Right forelimb (tissue), 1 donor: ENCODE measurements around the gene RHOH.

Experiments used
- DNase-seq: peaks from one replicate; pipeline ENCODE4 v3.0.0-alpha.2; 2018

The RHOH gene

DNA sequence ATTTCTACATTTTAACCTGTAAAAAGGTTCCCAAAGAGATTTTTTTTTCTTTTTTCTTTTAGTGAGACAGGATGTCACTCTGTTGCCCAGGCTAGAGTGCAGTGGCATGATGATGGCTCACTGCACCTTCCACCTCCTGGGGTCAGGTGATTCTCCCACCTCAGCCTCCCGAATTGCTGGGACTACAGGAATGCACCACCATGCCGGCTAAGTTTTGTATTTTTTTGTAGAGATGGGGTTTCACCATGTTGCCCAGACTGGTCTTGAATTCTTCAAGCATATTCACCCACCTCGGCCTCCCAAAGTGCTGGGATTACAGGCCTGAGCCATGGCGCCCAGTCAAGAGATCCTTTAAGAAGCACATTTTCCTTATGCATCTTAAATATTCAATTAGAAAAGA lies 12.6 kb downstream of the RHOH start:
- DNase-seq, result no peak

DNA sequence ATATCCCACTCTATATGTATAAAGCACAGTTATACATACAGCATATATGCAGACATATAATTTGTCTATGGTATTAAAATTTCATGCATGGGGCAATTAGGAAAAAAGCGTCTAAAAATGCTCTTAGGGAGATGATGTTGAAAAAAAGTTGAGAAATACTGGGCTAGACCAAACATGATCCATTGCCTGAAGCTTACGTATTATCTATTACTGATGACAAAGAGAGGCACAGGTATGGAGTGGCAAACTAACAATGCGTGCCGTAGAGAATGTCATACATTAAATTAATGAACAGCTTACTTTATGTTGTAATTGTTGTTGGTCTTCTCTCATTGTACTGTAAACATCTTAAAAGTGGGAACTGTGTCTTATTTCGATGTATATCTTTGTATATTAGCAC lies 13.9 kb downstream of the RHOH start:
- DNase-seq, result no peak

DNA sequence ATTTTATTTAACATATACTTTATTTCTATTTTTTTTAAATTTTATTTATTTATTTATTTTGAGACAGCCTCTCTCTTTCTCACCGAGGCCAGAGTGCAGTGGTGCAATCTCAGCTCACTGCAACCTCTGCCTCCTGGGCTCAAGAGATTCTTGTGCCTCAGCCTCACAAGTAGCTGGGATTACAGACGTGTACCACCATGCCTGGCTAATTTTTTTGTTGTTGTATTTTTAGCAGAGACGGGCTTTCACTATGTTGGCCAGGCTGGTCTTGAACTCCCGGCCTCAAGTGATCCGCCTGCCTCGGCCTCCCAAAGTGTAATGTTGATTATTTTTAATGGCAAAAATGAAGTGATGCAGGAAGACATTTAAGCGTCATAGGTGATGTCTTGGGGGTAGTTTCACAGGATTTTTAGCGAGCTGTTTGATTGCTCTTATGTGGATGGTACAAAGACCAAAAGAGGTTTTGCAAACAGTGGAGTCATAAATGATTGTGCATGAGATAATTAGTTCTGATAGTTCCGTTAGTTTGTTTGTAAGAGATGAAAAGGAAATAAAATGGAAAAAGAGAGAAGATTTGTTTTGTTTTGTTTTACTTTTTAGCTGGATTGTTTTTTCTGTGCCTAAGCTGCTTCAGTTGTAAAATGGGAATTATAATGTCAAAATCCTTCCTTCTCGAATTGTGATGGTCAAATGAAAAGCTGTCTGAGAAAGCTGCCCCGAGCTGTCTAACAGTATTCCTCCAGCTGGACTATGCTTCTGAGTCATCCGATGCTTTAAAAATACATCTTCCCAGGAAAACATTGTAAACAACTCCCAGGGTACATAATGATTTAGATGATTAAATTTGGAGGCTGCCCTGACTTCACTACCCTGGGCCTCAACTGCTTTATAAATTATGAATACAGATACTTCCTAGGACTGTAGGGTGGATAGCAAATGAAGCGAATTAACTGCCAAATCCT lies 14.7 kb downstream of the RHOH start:
- no peak for DNase-seq

DNA sequence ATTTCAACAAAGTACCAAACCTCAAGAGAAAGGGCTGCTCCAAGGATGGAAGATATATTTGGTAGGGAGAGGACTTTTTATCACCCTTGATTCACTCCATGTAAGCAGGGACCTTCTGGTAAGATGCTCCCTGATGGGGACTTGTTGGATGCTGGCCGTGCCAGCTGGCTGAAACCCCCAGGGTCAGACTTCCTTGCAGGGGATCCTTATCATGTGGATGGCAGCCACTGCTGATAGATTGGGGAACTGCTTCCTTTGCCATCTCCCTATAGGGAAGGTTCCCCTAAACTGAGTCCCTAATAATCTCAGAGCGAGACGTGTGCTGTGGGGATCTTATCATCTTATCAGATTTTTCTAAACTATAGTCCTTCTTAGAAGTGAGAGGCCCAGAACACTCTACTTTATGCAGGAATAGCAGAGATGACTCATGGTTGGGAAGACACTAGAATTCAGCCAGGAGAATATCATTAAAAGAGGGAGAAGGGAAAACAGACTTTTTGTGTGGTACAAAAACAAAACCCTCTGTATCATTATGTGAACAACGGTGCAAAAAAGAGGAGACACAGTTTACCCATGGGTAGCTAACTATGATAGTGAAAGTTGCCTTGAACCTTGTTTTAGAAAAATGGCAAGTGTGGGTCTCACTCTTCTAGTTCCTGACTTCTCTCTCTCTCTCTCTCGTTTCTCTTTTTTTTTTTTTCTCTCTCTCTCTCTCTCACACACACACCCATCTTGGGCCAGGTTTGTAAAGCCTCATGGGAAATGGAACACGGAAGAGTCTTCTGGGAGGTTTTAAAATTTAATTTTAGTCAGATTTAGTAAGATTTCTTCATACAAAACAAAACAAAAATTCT lies 16.1 kb downstream of the RHOH start:
- no peak for DNase-seq

DNA sequence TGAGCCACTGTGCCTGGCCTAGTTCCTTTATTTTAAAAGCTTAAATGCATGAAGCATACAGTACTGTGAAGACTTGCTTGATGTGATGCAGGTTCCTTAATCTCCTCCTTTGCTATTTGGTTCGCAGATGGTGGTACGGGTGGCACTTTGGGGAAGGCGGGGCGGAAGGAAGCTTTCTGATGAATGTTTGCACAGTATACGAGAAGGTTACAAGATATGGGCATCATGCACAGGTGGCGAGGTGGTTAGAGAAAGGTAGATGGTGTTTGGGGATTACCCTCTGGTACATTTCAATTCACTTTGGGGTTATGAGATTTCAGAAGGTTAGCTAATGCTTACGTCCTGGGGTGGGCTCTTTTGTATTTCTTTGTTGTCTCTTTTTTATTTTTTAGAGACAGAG lies 17.2 kb downstream of the RHOH start:
- DNase-seq, result no peak

DNA sequence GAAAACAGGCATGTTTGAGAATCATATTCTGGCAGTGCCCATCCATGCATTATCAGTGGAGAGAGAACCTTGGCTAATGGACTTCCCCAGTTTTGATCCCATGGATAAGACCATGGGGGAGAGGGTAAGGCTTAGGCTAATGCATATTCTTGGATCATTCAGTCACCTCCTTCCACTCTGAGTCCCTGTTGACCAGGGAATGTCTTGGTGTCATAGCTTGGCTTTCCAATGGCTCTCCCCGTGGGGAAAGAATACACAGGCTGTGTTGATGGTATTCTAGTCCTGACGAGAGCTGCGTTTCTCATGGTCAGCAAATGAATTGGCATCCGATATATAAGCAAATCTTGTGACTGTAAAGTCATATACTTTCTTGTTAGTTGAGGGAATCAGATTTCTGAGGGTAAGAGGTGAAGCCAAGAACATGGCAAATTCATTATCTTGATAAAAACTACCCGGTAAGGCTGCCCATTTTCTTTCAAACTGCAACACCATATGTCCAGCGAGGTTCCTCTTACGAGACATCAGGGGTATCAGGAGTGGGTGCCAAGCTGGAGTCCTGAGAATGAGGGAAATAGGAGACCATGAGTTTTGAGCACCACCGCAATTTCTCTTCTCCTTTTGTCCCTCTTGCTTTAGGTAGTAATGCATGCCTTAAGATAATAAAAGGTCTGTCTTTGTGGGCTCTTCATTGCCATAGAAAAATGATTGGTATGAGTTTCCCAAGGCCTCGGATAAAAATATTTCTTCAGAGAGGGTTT lies 18.0 kb downstream of the RHOH start:
- DNase-seq, result no peak

DNA sequence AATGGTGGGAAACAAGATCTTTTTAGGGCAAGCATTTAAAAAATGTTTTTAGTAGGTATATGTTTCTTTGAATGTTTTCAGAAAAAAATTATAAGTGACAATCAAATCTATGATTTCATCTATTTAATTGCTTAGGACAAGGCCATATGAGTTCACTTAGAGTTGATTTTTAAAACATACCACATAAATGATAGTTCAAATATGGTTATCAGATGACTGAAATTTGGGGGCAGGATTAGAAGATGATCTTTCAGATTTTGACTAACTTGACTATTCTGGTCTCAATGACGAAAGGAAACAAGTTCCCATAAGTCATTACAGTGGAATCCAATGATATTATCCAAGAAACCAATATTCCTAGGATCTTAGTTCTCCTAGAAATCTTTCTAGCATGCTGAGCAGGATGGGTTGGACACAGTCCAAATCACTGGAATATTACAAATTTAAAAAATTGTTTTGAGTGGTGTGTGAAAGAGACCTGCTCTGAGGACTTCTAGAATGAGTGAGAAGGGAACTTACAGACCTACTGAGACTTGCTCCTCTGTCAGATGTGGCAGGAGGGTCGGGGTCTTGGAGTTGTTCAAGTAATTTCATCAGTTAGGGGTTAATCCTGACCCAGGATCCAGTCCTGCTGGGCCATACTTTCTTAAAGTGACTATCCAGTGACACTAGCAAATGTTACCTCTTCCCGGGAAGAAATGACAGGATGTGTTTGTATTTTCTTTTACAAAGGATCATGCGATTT lies 20.0 kb downstream of the RHOH start:
- DNase-seq, result no peak

DNA sequence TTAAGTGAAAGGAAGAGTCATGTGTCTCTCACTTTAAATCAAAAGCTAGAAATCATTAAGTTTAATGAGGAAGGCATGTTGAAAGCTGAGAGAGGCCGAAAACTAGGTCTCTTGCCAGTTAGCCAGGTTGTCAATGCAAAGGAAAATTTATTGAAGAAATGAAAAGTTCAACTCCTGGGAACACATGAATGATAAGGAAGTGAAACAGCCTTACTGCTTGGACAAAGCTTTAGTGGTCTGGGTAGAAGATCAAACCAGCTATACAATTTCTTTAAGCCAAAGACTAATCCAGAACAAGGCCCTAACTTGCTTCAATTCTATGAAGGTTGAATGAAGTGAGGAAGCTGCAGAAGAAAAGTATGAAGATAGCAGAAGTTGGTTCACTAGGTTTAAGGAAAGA lies 24.9 kb downstream of the RHOH start:
- no peak for DNase-seq

DNA sequence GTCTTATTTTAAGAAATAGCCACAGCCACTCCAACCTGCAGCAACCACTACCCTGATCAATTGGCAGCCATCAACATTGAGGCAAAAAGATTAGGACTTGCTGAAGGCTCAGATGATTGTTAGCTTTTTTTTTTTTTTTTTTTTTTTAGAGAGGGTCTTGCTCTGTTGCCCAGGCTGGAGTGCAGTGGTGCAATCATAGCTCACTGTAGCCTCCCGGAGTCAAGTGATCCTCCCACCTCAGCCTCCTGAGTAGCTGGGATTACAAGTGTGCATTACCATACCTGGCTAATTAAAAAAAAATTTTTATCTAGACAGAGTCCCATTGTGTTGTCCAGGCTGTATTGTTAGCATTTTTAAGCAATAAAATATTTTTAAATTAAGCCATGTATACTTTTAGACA lies 26.5 kb downstream of the RHOH start:
- no peak for DNase-seq

DNA sequence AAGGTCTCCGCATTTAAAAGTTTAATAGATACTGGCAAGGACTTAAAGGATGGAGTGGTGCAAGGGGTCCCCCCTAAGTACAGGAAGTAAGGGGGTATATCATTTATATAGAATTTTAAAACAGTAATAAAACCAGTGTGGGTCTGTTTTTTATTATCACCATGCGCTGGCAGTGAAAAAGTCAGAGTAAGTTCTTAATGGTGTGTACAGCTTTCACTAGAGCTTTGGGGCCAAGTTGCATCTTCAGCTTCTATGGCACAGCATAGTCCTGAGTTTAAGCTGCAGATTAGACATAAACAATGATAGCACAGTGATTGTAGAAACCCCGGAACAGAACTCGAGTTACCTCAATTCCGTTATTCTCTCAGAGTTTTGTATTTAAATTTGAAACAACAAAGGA lies 27.6 kb downstream of the RHOH start:
- DNase-seq, result no peak

DNA sequence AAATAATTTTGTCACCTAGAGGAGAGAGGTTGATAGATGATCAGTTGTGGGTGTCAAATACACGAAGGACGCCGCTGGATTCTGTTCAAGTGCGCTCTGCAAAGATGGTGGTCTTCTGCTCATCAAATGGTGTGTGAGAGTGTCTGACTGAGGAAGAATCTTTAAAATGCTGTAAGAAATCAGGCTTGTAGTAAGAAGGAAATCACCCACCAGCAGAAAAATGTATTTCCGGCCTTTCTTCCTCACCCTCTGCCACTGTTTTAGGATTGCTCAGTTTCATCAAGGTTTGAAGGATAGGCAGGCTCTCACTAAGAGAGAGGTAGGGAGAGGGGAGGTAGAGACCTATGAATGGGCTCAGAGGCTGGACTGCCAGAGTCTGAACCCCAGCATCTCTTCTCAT lies 28.7 kb downstream of the RHOH start:
- DNase-seq, result no peak

DNA sequence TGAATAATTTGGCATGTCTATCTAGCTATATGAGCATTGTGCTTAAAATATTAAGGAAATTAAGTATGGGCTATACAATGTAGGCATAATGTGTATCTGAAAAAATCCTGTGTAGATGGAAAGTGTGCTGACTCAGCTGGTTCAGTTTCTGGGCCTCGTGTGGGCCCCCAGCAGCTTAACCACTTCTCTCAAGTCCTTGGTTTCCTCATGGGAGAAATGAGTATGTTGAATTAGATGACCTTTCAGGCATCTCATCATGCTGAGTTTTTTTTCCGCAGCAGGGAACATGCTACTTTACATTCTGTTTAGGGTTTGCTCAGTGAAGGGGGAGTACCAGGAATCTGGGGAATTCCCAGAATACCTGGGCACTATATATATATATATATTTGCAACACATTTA lies 30.5 kb downstream of the RHOH start:
- no peak for DNase-seq

DNA sequence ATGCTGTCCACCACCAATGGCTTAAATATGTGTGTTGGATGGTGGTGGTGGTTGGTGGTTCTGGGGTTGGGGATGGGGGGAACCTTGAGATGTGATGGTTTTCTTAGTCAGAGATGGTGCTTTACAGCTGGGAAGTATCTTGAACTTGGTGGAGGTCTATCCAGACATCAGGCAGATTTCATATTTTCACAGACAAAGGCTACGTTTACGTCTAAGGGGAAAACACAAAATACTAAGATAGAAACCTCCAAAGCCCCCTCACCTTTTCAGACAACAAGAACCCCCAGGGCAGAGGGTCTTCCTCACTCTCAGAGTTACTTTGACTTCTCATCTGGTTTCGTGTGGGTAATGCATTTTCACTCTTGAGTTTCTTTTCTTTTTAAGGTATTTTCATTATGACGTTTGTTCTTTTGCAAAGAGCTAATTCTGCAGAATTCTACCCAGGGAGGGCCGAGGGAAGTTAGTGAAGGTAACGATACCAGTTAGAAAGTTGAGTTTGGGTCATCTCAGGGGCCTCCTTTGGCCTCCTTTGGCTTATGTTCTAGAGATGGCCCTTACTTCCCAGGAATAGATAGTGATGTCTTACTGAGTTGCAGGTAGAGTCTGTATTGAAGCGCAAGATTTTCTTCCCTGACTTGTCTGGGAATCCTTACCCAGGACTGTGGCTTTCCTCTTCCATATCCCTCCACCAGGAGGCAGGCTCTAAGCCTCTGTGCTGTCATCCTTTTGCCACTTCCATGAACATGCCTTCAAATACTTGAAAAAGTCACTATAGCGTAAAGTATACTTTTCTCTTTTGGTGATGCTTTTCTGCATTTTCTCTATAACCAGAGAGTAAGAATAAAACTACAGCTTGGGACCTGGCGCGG lies 31.9 kb downstream of the RHOH start:
- no peak for DNase-seq

DNA sequence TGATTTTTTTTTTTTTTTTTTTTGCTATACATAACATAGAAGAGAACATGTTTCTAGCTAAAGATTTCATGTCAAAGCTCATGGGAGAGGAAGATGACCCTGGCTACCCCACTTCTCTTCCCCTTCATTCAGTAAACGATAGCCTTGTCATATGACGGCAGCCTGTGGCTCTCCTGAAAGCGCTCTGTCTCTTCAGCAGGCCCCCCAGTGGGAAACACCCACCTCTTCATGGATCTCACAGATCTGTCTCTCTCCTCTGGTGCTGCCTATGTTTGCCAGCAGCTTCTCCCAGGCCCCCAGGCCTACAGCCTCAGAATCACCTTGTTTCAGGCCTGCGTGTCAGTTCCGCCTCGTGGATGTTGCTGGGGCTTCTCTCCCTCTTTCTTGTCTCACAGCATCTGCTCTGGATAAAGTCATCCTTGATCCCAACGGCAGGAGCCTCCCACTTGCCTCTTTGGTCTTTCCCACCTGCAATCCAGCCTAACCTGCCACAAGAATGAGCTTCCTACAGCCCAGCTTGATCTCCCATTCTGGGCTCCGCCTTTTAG lies 34.6 kb downstream of the RHOH start:
- no peak for DNase-seq

DNA sequence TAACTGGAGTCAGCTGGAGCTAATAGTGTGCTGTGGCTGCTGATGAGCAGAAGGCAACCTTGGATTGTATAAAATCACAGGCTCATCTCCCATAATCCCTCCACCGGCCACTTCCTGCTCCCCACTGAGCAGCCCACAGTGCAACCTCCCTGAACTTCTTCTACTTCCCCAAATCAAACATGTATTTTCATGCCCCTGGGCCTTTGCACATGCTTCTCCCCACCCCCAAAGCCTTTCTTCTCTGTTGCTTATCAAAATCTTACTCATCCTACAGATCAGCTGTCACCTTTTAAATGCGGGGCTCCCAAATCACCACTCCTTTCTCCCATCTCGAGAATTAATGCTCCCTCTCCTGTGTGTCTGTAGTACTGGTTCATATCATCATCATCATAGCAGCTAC lies 35.8 kb downstream of the RHOH start:
- DNase-seq, result no peak

DNA sequence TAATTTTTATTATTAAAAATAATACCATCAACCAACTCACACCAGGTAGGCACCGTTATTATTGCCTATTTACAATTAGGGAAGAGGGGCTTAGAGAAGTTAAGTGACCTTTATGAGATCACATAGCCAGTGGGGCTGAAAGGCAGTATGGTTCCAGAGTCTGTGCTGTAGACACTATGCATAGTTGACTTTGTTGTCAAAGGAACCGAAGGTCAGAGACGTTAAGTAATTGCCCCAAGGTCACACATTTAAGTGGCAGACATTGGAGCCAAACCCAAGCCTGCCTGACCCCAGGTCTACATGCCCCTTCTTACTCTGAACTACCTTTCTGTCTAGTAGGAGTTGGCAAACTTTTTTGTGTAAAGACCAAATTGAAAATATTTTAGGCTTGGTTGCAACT lies 36.4 kb downstream of the RHOH start:
- no peak for DNase-seq

DNA sequence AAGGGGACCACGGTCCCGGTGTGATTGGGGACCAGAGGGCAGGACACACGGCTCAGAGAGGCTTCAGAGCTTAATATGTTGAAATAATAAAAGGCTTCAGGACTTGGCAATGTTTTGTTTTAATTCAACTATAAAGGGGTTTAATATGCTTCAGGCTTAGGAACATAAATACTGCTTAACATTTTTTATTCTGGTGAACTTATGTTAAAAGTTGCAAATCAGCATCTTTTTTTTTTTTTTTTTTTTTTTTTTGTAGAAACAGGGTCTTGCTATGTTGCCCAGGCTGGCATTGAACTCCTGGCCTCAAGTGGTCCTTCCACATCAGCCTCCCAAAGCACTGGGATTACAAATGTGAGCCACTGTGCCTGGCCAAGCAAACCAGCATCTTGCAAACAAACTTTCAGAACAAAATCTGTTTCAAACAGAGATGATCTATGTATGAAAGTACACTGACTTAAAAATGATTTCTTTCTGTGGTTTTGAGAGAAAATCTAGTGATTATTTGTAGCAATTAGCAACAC lies 37.7 kb downstream of the RHOH start:
- no peak for DNase-seq

DNA sequence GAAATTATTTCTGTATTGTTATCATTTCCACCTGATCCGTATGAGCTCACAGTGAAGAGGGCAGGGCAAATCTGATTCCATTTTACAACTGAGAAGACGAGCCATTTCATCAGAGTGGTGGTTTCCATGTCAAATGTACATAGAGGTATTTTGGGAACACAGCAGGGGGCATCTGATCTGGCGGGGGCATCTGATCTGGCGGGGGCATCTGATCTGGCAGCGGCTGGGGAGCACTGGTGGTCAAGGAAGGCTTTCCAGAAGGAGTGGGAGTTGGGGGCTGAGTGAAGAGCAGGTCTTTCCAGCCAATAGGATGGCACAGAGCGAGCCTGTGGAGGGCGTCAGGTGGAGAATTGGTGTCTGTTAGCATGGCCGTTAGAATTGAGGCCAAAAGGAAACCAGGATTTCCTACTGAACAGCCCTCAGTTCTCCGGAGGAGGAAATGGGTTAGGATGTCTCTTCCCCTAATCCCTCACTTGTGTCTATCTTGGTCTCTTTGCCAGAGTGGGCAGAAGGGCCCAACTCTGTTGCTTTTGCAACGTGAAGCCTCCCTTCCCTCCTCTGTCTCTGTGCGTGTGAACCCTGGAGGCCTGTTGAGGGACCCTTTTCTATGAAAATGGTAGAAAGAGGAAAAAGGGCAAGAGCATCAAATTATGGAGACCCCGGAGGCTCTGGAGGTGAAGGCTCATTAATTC lies 41.3 kb downstream of the RHOH start:
- no peak for DNase-seq

DNA sequence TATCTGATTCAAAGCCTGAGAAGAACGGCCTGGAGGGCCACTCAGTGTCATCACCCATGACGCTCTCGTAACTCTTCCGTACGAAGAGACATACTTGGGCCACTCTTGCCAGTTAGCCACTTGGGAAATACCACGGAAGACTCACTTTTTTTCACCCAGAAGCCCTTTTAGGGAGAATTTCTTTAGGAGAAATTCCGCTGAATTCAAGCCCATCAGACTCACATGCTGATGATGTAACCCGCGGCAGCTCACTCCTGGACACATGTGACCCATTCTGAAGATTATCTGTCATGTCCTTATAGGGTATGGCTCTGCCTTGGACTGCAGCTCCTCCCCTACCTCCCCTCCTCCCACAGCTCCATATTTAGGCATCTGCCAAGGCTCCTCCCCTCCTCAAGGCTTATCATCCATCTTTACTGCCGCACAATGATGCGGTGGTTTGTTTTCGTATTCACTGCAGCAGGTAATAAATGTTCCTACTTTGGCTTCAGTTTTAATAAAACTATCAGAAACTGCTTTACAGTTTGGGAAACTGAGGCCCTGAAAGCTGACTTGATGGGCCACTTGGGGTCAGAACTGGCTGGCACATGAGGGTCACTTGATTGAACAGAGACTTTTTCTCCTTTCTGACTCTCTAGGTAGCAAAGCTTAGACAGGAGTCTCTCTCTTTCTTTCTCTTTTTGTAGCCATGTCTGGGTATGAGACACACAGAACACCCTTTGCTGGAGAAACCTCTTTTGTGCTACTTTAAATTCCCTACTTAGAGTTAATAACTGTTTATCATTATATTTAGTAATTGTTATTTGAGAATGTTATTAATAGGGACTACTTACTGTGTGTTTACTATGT lies 42.1 kb downstream of the RHOH start:
- no peak for DNase-seq
